ENCODE measurements around the gene KRT76.
"Not testable (repeated sequence)": the region's sequence is repeated elsewhere in the genome, so short reads cannot be mapped to it uniquely, and the experiment has no call there.

KRT76 gene

GRCh38 chr12:52795694-52796428 is 18.7 kb upstream of the KRT76 start, which contains the start of gene KRT3:
TSS of gene KRT3 (minus strand) at chr12:52796117. CDS start at chr12:52796042, 75 bp downstream.
- Histone ChIP-seq H3K4me1 (ENCODE audit: control insufficient read depth, insufficient read depth, low read length) (no peaks in the 10 kb centered on the region), H3K27ac (ENCODE audit: low read length) (no peak within 1 kb of the TSS), H3K4me3 (ENCODE audit: low read length in 2 of 2) (no peak within 1 kb of the TSS), H3K36me3 (ENCODE audit: control insufficient read depth in 2 of 2, insufficient read depth in 2 of 2, low read length in 2 of 2) (no peaks in the 10 kb centered on the region), H3K9ac (ENCODE audit: low read length in 2 of 2) (no peak within 1 kb of the TSS), H3K27me3 (ENCODE audit: control insufficient read depth in 1 of 2, insufficient read depth in 2 of 2, low read length in 2 of 2) (peaks cover 11 to 14% of the 10 kb centered on the region in 2 donors), H3K9me3 (ENCODE audit: control insufficient read depth in 2 of 2, low read length in 2 of 2) (no peaks in the 10 kb centered on the region)

DNA sequence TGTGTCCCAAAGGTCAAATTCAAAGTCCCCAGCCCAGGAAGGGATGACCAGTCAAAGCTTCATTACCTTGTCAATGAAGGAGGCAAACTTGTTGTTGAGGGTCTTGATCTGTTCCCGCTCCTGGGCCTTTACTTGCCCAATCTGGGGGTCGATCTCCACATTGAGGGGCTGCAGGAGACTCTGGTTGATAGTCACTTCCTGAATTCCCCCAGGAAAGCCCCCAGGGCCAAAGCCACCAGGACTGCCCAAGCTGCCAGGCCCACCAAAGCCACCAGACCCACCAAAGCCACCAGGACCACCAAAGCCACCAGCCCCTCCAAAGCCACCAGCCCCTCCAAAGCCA is 18.2 kb upstream of the KRT76 start:
- H3K36me3 ChIP-seq (ENCODE audit: control insufficient read depth in 2 of 2, insufficient read depth in 2 of 2, low read length in 2 of 2); H3K9ac ChIP-seq (ENCODE audit: low read length in 2 of 2); H3K4me1 ChIP-seq (ENCODE audit: control insufficient read depth, insufficient read depth, low read length); H3K9me3 ChIP-seq (ENCODE audit: control insufficient read depth in 2 of 2, low read length in 2 of 2); H3K27ac ChIP-seq (ENCODE audit: low read length); H3K4me3 ChIP-seq (ENCODE audit: low read length in 2 of 2): not testable (repeated sequence)
- H3K27me3 ChIP-seq (ENCODE audit: control insufficient read depth in 1 of 2, insufficient read depth in 2 of 2, low read length in 2 of 2) = peaks cover 14 to 16% of the 10 kb centered on the region in 2 donors

- Histone ChIP-seq H3K4me3 (ENCODE audit: low read length in 2 of 2) (no peak overlapping the region), H3K4me1 (ENCODE audit: control insufficient read depth, insufficient read depth, low read length) (peaks cover 6% of the 10 kb centered on the region), H3K27me3 (ENCODE audit: control insufficient read depth in 1 of 2, insufficient read depth in 2 of 2, low read length in 2 of 2) (peaks cover 14 to 22% of the 10 kb centered on the region in 2 donors), H3K9me3 (ENCODE audit: control insufficient read depth in 2 of 2, low read length in 2 of 2) (no peaks in the 10 kb centered on the region), H3K36me3 (ENCODE audit: control insufficient read depth in 2 of 2, insufficient read depth in 2 of 2, low read length in 2 of 2) (no peaks in the 10 kb centered on the region), H3K9ac (ENCODE audit: low read length in 2 of 2) (no peak overlapping the region), H3K27ac (ENCODE audit: low read length) (no peak overlapping the region)
Measured at GRCh38 chr12:52794479-52795331, 17.6 kb upstream of the KRT76 start.

DNA sequence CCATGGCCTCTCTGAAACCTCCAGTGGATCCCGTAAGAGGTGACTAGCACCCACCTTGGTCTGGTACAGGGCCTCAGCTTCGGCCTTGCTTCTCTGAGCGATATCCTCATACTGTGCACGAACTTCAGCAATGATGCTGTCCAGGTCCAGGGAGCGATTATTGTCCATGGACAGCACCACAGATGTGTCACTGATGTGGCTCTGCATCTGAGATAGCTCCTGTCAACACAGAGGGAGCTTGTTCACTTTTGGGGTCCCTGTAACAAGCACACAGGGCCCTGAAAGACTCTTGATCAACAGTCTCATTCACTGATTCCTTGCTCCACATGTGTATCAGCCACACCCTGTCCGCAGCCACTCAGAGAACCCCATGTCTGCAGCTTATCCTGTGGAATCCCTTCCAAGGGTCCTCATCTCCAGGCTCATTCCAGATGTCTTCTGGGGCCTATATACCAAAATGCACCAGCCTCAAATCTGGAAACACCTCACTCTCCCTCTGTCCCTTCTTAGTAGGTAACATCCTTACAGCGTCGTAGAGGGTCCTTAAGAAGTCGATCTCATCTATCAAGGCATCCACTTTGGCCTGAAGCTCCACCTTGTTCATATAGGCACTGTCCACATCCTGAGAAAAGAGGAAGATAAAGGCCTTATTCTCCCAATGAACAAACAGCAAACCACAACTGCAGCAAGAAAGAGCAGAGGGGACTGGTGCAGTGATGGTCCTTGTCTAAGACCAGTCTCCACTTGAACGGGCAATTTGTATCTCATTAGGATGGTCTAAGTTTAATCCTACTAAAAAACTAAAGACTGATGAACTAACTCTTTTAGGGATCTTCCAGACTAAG is 15.3 kb upstream of the KRT76 start:
- peaks cover 19 to 23% of the 10 kb centered on the region in 2 donors for H3K27me3 ChIP-seq (ENCODE audit: control insufficient read depth in 1 of 2, insufficient read depth in 2 of 2, low read length in 2 of 2)

DNA sequence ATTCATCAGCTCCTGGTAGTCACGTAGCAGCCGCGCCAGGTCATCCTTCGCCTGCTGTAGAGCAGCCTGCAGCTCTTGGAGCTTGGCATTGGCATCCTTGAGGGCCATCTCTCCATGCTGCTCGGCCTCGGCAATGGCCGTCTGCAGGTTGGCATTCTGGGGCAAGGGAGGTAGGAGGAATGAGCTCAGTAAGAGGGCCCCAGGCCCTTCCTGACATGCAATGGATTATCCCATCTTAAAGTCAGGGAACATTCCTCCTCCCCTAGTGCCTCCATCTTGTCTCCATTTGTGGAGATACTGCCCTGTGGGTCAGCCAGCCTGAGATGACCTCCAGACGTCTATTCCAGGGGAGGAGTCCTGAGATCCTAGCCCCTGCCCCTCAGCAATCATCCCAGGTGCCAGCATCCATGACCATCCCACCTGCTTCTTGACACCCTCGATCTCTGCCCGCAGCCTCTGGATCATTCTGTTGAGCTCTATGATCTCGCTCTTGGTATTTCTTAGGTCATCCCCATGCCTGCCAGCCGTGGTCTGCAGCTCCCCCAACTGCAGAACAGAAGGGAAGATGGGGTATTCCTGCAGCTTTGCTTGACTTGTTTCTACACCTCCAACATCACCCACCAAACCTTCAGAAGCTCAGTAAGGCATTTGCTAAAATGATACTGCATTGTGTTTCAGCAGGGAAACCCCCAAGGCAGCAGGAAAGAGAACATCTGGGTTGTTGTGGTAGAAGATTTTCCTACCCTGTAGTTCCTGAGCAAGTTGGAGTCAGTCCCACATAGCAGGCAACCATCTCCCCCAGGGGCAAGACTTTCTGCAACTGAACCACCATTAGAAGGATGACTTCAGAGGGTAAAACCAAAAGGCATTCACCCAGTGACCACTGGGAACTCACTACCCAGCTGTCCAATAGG is 14.4 kb upstream of the KRT76 start:
- Histone ChIP-seq H3K4me3 (ENCODE audit: low read length in 2 of 2) (no peak overlapping the region), H3K4me1 (ENCODE audit: control insufficient read depth, insufficient read depth, low read length) (peaks cover 6% of the 10 kb centered on the region), H3K27me3 (ENCODE audit: control insufficient read depth in 1 of 2, insufficient read depth in 2 of 2, low read length in 2 of 2) (peaks cover 19 to 23% of the 10 kb centered on the region in 2 donors), H3K36me3 (ENCODE audit: control insufficient read depth in 2 of 2, insufficient read depth in 2 of 2, low read length in 2 of 2) (no peaks in the 10 kb centered on the region), H3K9me3 (ENCODE audit: control insufficient read depth in 2 of 2, low read length in 2 of 2) (no peaks in the 10 kb centered on the region), H3K27ac (ENCODE audit: low read length) (no peak overlapping the region), H3K9ac (ENCODE audit: low read length in 2 of 2) (no peak overlapping the region)

More for the DNA sequence above, 15.3 kb upstream of the KRT76 start:
- Histone ChIP-seq H3K4me1 (ENCODE audit: control insufficient read depth, insufficient read depth, low read length) (peaks cover 6% of the 10 kb centered on the region), H3K9ac (ENCODE audit: low read length in 2 of 2) (no peak overlapping the region), H3K9me3 (ENCODE audit: control insufficient read depth in 2 of 2, low read length in 2 of 2) (no peaks in the 10 kb centered on the region), H3K27ac (ENCODE audit: low read length) (no peak overlapping the region), H3K4me3 (ENCODE audit: low read length in 2 of 2) (no peak overlapping the region), H3K36me3 (ENCODE audit: control insufficient read depth in 2 of 2, insufficient read depth in 2 of 2, low read length in 2 of 2) (no peaks in the 10 kb centered on the region)

DNA sequence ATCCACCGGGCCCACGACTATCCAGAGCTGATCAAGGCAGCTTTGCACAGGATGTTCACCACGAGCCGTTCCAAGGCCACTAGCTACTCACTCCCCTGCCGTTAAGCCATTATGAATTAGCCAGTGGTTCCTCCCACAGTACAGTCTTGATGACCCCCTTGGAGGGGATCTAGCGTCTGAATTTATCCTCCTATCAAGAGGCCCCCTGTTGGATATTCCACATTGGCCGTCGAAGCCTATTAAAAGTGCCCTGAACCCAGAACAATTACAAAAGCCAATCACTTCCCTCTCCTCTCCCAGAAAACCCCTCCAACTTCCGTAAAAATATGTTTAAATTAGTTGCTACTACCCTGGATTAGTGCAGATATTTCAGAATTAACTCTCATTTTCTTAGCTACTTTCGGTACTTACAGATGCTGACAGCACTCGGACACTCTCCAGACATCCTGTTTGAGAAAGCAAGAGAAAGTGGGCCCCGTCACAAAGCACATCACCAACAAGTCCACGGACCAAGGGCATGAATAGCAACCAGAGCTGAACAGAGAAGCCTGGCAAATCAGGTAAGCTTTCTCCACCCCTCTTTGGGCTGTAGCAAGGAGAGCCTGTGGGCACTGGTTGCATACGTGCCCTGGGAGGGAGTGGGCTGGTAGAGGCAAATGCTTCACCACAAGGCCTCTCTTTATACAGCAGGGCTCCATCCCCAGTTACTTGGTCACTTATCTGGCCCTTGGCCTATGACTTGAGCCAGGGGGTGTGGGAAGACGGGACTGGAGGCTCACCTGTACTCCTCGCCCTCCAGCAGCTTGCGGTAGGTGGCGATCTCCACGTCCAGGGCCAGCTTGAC is 13.5 kb upstream of the KRT76 start:
- H3K9me3 ChIP-seq (ENCODE audit: control insufficient read depth in 2 of 2, low read length in 2 of 2) = no peaks in the 10 kb centered on the region
- no peak overlapping the region for H3K27ac ChIP-seq (ENCODE audit: low read length)
- H3K9ac ChIP-seq (ENCODE audit: low read length in 2 of 2) = no peak overlapping the region
- no peaks in the 10 kb centered on the region for H3K36me3 ChIP-seq (ENCODE audit: control insufficient read depth in 2 of 2, insufficient read depth in 2 of 2, low read length in 2 of 2)
- H3K27me3 ChIP-seq (ENCODE audit: control insufficient read depth in 1 of 2, insufficient read depth in 2 of 2, low read length in 2 of 2) = peaks cover 19 to 23% of the 10 kb centered on the region in 2 donors
- no peak overlapping the region for H3K4me3 ChIP-seq (ENCODE audit: low read length in 2 of 2)
- peaks cover 6% of the 10 kb centered on the region for H3K4me1 ChIP-seq (ENCODE audit: control insufficient read depth, insufficient read depth, low read length)

DNA sequence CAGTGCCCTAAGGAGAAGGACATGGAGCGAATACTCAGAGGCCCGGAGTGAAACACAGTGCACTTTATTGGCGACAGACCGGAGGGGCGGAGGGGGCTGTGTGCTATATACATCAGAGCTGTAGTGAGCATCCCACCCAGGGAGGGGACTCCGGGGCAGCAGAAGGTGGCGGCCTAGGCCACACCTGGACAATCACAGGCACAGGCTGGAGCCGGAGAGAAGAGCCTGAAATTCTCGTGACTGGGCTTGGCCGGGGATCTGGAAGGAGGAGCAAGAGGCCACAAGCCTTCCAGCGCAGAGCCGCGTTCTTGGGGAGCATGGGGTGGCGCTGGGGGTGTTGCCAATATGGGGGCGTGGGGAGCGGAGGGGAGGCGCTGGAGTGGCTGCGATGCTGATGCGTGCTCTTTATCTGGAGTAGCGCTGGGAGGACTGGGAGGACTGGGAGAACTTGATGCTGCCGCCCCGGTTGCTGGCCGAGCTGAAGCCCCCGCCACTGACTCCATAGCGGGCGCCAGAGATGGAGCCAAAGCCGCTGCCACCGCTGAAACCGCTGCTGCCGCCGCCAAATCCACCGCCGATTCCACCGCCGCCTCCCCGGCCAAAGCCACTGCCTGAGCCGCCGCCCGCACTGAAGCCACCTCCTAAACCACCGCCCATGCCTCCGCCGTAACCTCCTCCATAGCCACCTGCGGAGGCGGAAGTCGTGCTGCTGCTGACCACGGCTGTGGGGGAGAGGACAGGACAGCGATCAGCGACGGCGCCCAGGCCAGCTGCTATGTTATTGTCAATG is 12.7 kb upstream of the KRT76 start:
- peaks cover 19 to 23% of the 10 kb centered on the region in 2 donors for H3K27me3 ChIP-seq (ENCODE audit: control insufficient read depth in 1 of 2, insufficient read depth in 2 of 2, low read length in 2 of 2)
- peaks cover 6% of the 10 kb centered on the region for H3K4me1 ChIP-seq (ENCODE audit: control insufficient read depth, insufficient read depth, low read length)
- no peak overlapping the region for H3K27ac ChIP-seq (ENCODE audit: low read length)
- no peaks in the 10 kb centered on the region for H3K36me3 ChIP-seq (ENCODE audit: control insufficient read depth in 2 of 2, insufficient read depth in 2 of 2, low read length in 2 of 2)
- no peak overlapping the region for H3K9ac ChIP-seq (ENCODE audit: low read length in 2 of 2)
- no peak overlapping the region for H3K4me3 ChIP-seq (ENCODE audit: low read length in 2 of 2)
- H3K9me3 ChIP-seq (ENCODE audit: control insufficient read depth in 2 of 2, low read length in 2 of 2) = no peaks in the 10 kb centered on the region

DNA sequence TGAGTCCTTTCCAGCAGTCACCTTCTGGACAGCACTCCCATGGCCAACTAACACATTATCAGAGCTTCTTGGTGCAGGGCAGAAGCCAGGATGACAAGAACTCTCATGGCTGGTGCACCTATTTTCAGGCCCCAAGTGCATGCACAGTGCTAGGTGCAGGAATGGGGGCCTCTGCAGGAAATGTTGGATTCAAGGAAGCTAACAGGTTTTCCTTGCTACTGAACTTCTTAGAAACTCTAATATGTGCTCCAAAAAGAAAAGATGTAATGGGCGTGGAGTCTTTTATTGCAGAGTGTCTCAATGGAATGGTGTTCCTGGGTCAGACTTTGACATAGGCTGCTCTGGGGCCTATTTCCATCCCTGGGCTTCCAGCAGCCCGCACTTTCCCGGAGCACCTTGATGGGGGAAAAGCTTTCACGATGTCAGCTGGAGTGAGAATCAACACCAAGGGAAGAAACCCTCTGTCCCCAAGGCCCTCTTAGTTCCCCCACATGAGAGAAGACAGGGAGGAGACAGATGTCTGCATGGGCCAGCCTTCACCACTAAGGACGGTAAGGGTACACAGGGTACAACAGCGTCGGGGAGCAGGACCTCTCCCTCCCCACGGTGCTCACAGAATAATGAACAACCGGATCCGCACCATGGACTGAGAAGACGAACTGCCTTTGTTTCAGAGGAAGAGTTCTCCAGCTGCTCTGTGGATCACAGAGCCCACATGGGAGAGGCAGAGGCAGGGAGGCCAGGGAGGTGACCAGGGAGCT is 11.9 kb upstream of the KRT76 start:
- Histone ChIP-seq H3K27me3 (ENCODE audit: control insufficient read depth in 1 of 2, insufficient read depth in 2 of 2, low read length in 2 of 2) (peaks cover 20 to 21% of the 10 kb centered on the region in 2 donors), H3K4me1 (ENCODE audit: control insufficient read depth, insufficient read depth, low read length) (peaks cover 6% of the 10 kb centered on the region), H3K9me3 (ENCODE audit: control insufficient read depth in 2 of 2, low read length in 2 of 2) (no peaks in the 10 kb centered on the region), H3K27ac (ENCODE audit: low read length) (no peak overlapping the region), H3K9ac (ENCODE audit: low read length in 2 of 2) (no peak overlapping the region), H3K4me3 (ENCODE audit: low read length in 2 of 2) (no peak overlapping the region), H3K36me3 (ENCODE audit: control insufficient read depth in 2 of 2, insufficient read depth in 2 of 2, low read length in 2 of 2) (no peaks in the 10 kb centered on the region)
